ENCODE results near the gene FUBP3.

FUBP3 gene

GRCh38 chr9:130578865-130579737 is at the start of gene FUBP3:
Gene FUBP3 (plus strand): TSS chr9:130579577. CDS start chr9:130579681, 104 bp downstream.
- TF ChIP-seq CTCF (IDR thresholded peaks at IDR 0.05; ENCODE audit: low read depth, low read length, missing control alignments), result no peak
- in situ Hi-C loops (cut with HindIII; ENCODE audit: low sequenced_read_pairs), result no loop called here
- DNase-seq (ENCODE audit: low read depth), result peak; percentile 53
- H3K4me3 ChIP-seq (ENCODE audit: low read depth, low read length), result peak within 1 kb of the TSS; percentile 76

GRCh38 chr9:130530938-130531337 is 48.4 kb upstream of the FUBP3 start:
- no peak for DNase-seq (ENCODE audit: low read depth)
- no peak for TF ChIP-seq CTCF (IDR thresholded peaks at IDR 0.05; ENCODE audit: low read depth, low read length, missing control alignments)
- H3K4me3 ChIP-seq (ENCODE audit: low read depth, low read length), result no peak overlapping the region
- in situ Hi-C loops (cut with HindIII; ENCODE audit: low sequenced_read_pairs), result no loop called here

- H3K4me3 ChIP-seq (ENCODE audit: low read depth, low read length), result no peak overlapping the region
- no peak for TF ChIP-seq CTCF (IDR thresholded peaks at IDR 0.05; ENCODE audit: low read depth, low read length, missing control alignments)
- in situ Hi-C loops (cut with HindIII; ENCODE audit: low sequenced_read_pairs), result no loop called here
- DNase-seq (ENCODE audit: low read depth), result no peak
Observed at GRCh38 chr9:130531670-130532069, 47.7 kb upstream of the FUBP3 start.

GRCh38 chr9:130532426-130533080 is 46.8 kb upstream of the FUBP3 start:
- H3K4me3 ChIP-seq (ENCODE audit: low read depth, low read length), result no peak overlapping the region
- no peak for DNase-seq (ENCODE audit: low read depth)
- no peak for TF ChIP-seq CTCF (IDR thresholded peaks at IDR 0.05; ENCODE audit: low read depth, low read length, missing control alignments)
- in situ Hi-C loops (cut with HindIII; ENCODE audit: low sequenced_read_pairs), result no loop called here

- DNase-seq (ENCODE audit: low read depth), result no peak
Observed at GRCh38 chr9:130535818-130536521, 43.4 kb upstream of the FUBP3 start.

More at GRCh38 chr9:130535818-130536521, 43.4 kb upstream of the FUBP3 start:
- peak overlapping the region; percentile 9 for H3K4me3 ChIP-seq (ENCODE audit: low read depth, low read length)
- TF ChIP-seq CTCF (IDR thresholded peaks at IDR 0.05; ENCODE audit: low read depth, low read length, missing control alignments), result peak; percentile 3
- in situ Hi-C loops (cut with HindIII; ENCODE audit: low sequenced_read_pairs), result no loop called here
